GM21723 (cell line): ENCODE measurements around the gene BANF2.

ENCODE experiments used
- ATAC-seq: cut with Tn5 transposase; IDR thresholded peaks from one replicate; pipeline ENCODE4 v1.9.1; 2021; ENCODE audit warnings: mild to moderate bottlenecking, moderate library complexity; ENCODE audit not compliant: unreplicated experiment

The BANF2 gene

DNA sequence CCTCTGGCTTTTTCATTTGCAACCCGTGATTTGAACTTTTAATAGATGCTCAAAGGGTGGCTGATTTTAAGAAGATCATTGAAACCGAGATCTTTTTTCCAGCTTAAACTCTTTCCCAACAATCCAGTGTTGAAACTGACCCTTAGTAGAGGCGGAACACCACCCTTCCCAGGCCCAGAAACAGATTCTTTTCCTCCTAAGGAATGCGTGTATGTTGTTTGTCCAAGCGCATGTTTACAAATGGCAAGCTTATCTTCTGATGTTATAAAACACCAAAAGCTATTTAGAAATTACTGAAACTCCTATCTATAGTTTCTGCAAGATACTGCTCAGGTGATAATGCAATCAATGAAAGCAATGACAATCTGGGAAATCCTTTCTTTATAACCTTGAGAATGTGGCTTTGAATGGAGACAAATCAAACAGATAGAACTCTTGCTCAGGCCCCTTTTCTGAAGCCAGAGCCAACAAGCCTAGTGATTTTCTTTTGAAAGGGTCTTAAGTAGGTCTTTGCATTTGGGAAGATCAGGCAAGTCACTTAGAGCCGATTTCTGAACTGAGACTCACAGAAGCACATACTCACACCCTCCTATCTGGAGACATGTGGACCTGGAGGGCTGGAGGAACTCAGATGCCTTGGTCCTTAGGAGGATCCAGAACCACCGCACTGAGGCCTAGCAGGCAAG lies 9.1 kb downstream of the BANF2 start:
- no peak for ATAC-seq

DNA sequence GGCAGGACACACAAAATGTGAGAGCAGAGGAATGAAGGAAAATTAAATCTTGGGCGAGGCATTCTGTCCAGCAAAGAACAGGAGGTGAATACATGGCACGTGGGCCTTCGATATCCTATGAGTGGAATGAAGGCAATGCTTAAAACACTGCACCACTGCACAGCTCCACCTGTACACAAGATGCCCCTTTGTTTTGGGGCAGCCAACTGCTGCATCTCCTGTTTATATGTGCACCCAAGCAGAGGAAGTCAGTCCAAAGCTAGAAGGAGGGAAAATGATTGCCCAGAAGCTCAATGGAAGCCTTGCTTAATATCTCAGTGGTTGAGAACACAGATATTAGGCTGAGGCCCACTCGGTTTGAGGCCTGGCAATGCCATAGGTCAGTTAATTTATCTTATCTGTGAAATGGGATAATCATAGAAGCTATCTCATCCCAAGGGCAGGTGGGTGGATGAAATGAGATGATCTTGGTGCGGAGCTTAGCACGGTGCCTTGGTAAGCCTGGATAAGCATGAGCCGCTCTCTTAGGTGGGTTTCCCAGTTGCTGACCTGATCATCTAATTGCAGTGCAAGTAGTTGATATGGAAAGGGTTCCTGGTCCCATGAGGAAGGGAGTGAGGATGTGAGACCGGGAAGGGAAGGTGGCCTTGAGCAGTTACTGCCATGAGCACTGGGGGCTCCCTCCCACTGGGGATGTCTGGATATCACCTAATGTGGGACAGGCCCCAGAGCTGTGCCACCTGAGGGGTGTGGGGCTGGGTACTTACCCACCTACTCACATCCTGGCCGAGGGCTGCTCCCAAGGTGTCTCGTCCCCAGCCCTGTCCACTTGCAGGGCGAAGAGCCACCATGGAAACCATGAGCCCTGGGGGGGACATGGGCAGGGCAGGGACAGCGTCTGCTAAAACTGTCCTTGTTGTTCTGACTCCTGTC lies 9.9 kb downstream of the BANF2 start:
- no peak for ATAC-seq

DNA sequence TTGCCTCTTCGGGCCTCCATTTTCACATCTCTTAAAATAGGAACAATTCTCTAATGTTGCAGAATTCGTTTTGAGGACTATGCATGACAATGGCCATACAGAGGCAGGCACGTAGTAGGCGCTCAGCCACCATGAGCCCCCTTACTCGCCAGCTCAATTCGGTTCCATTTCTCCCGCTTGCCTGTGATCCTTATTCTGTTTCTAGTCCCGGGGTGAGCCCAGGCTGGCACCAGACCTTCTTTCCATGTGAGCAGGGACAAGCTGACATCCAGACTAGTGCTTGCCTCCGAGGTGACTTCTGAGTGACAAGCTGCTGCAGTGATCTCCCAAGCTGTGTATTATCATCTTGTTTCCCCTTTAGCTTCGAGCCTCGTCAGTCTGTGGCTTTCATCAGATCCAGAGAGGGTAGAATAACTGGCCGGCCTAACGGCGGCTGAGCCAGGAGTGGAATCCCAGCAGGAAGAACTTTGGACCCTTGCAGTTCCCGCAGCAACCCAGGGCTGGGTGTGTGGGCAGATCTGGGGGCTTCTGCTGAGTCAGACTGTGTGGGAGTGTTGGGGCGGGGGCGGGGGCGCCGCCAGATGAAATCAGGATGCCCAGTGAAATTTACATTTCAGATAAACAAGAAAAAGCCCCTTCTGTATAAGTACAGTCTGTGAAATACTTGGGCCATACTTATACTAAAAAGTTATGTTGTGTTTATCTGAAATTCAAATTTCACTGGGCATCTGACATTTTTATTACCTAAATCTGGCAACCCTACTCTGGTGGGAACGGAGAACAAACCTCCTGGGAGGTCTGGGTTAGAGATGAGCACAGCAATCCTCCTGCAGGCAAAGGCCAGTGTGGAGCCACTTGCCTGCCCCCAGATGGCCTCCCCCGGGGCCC lies 10.9 kb downstream of the BANF2 start:
- ATAC-seq, result no peak

DNA sequence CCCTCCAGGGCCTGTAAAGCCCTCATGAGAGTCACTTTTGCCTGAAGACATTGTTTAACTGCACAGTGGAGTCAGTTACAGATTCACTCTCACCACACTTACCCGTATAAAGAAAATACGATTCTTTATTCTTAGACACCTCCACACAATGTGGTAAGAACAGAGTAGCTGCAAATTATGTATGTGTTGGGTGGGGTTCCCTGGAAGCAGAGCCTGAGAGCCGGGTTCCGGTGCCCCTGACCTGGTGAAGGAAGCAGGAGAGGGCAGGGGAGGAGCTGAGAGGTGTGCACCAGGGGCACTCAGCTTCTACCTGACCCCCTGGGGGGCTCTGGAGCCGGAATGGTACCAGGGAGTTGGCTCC lies 11.5 kb downstream of the BANF2 start:
- no peak for ATAC-seq

DNA sequence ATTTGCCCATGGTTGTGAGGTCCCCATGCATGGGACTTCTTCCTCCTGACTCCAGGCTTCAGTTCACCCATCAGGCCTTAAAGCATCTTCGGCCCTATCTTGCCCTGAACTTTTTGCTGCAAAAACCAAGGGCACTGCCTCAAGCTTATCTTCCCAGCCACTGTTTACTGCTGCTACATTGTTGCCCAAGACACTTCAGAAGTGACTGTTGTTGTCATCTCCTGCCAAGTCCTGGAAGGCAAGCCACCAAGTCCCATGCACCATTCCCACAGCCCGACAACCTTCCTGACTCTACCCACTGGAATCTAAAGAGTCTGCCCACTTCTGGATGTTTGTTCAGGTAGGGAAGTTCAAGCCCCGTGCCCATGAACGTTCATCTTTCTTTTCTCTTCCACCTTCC lies 12.4 kb downstream of the BANF2 start:
- no peak for ATAC-seq

DNA sequence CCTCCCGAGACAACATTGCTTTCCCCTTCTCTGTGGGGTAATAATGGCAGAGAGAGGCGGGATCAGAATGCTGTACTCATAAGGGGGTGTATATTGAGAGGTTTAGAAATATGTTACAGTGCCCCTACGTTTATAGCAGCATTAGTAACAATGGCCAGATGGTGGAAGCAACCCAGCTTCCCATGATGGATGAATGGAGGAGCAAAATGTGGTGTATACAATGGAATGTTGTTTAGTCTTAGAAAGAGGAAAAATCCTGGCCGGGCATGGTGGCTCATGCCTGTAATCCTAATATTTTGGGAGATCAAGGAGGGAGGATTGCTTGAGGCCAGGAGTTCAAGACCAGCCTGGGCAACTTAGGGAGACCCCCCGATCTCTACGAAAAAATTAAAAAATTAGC lies 12.9 kb downstream of the BANF2 start:
- ATAC-seq, result no peak

DNA sequence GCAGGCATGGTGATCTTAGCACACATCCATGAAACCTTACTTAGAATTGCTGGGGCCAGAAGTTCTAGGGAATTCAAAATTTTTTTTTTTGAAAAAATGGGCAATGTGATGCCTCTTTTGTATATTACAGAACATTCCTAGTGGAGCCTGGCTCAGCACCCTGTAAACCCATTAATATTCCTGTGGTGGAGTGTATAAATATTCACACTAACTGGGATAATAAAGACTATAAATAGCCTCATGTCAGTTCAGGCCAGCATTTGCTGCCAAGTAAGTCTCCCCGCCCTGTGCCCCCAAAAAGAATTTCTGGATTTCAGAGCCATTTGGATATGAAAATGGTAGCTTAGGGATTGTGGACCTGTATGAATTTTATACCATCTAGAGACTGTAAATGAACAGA lies 14.8 kb downstream of the BANF2 start:
- ATAC-seq, result no peak

DNA sequence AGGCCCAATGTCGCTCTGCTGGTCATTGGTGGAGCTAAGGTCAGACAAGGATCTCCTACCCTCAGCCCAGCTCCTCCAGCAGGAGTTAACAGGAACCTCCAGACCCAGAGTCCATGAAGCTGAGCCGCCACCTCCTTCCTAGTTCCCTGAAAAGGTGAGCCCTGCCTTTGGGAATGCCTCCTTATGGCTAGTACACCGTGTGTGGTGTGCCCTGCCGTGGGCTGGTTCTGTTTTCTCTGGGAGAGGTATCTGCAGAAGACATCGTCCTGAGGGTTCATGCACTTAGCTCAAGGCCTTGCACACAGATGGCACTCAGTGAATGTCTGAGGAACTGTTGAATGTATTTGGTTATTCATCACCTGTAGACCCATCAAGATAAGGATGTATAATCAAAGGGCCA lies 15.3 kb downstream of the BANF2 start:
- ATAC-seq, result no peak

DNA sequence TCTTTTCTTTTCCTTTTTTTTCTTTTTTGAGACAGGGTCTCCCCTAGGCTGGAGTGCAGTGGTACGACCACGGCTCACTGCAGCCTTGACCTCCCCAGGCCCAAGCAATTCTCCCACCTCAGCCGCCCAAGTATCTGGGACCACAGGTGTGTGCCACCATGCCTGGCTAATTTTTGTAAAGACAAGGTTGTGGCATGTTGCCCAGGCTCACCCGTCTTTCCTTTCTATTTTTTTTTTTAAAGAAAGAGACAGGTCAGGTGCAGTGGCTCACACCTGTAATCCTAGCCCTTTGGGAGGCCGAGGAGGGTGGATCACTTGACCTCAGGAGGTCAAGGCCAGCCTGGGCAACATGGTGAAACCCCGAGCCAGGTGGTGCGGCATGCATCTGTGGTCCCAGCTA lies 16.6 kb downstream of the BANF2 start:
- no peak for ATAC-seq

DNA sequence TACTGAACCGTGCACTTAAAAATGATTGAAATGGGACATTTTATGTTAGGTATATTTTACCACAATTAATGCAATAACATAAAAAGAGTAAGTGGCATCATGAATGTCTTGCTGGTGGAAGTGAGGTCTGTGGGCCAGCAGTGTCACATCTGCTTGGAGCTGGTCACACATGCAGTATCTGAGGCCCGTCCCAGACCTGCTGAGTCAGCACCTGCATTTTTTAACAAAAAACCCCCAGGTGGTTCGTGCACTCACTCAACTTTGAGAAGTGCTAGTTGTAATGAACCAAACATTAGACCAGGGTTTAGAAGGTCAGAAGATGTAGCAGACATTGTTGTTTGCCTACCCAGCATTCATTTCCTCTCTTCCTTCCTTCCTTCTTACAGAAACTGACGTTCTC lies 21.0 kb downstream of the BANF2 start:
- ATAC-seq, result no peak

DNA sequence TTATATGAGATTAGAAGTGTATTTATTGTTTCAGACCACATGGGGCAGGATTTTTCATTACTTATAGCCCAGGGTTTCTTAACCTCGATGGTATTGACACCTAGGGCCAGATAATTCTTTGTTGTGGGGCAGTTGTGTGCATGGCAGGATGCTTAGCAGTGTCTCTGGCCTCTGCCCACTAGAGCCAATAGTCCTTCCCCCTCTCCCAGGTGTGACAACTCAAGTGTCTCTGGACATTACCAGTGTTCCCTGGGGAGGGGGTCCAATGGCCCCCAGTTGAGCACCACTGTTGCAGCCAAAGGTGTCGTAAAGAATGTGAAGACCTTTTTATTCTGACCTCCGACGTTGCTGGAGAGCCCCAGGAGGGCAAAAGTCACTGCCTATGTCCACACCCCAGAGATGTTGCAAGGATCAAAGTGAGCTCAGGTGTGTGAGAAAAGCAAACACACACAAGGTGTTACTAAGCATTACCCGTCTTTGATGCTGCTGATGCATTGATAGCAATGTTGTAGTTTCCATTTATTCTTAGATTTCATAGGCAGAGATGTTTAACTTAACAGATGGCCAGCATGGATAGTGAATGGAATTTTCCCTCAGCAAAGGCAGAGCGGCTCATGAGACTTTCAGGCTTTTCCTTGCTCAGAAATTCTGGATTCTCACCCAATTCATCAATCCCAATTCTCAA lies 22.2 kb downstream of the BANF2 start:
- ATAC-seq, result no peak

DNA sequence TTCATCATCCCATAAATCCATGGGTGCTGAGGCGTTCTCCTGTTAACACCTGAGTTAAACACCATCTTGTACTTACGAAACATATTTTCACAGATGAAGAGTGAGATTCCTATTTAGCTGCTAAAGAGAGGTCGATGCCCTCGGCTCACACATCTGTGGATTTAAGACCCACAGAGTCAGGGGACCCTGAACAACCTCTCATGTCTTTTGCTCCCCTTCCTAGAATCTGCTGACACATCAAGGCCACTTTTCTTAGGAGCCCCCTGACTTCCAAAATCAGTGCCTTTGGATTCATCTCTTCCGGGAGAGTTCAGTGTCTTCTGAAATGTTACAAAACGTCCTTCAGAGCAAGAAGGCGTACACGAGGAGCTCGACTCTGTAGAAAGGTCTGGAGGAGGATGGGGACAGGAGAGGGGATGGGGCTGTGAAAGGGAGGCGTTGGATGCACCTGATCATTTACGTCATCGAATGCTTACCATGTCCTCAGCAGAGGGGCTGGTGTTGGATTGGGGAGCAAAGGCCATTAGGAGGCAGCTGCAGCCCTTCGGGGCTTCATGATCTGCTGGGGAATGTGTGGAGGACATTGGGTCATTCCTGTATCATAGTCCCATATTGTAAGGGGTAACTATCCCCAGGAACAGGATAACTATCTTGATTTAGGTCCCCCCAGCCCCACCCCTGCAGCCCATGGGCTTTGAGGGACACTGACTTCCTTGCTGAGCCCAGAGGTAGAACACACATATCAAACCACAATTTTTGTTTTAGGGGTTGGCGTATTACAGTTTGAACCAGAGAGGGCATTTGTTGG lies 22.9 kb downstream of the BANF2 start:
- no peak for ATAC-seq

DNA sequence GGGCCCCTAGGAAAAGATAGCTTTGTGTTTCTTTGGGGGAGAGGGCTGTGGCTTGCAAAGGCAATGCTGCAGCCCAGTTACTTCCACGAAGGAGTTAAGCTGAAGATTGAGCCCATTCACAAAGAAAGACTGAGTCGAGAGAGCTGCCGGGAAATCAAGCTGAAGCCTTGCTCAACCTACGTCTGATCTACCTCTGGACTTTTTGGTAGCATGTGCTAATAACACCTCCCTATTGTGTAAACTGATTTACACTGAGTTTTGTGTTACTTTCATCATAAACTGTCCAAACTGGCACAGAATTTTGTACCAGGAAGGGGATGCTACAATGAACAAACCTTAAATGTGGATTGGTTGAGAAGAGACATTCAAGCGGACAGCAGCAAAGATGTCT lies 23.5 kb downstream of the BANF2 start:
- ATAC-seq, result no peak

DNA sequence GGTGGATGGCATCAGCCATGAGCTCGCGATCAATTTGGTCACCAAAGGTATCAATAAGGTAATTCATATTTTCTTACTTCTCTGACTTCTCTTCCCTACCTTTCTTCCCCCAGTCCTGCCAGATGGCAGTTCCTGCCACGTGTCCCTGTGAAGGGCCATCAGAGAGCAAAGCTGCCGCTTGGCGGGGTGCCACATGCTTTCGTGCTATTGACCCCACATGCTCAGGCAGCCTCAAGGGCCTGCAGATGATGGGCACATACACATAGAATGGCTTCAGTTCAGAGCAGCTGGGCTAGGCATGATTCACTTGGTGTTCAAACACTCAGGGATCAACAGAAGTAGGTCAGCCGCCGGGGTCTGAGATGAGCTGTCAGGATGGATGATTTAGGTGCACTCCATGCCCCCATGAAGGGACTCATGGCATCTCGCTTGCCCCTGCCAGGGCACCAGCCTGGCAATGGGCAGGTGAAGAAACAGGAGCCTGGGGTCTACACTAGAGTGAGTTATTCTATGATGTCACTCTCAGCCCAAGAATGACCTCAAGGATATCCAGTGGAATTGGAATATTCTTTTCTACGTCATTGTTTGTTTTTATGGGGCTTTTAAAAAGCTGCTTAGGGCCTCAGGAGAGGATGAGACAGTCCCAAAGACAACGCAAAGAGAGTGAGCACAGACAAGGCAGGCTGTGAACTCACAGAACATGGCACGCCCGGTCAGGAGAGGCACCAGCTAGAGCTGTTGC lies 25.5 kb downstream of the BANF2 start:
- ATAC-seq, result no peak

DNA sequence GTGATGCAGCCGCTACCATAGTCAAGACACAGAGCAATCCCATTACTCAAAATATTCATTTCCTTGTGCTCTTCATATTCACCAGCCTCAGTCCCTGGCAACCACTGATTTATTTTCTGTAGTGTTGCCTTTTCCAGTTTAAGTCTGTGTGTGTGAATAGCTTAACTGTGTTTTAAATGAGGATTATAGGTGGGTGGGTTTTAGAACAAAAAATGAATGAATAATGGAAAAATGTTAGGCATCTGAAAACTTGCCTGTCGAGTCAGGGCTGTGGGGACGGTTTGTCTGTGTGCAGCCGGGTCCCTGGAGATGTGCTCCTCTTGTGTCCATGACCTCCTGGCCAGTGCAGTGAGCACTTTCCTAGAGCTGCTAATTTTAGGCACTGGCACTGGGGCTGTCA lies 27.1 kb downstream of the BANF2 start:
- no peak for ATAC-seq

DNA sequence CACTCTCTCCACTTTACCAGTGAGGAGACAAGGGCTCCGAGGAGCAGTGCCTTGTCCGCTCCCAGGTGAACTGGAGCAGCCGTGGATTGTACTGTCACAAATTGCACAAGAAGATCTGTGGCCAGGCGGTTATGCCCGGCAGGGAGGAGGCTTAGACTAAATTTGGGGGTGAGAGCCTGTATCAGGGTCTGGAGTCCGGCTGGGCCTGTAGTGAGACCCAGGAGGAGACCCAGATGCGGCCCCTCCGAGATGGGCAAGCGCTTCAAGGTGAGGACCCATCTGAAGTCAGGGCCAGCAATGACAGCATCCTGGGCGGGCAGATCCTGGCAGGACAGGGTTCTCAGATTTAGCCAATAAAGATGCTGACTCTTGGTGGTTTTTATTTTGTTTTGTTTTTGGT lies 27.6 kb downstream of the BANF2 start:
- ATAC-seq, result no peak

DNA sequence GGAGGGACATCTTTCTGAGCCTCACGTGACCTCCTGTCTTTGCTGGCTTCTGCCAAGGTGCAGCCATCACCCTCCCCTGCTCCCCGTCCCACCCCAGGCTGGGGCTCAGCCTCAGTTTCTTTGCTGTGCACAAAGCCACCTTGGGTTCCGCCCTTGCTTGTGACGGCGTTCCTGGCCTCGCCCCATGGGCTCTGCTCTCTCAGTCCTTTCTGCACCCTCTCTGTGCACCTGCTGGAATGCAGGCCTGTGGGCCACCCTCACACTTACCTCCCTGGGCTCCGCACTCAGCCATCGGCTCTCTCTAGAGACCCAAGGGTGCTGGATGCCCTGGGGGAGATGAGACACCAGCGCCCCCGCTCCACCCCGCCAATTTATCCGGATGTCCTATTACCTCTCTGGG lies 28.3 kb downstream of the BANF2 start:
- no peak for ATAC-seq

DNA sequence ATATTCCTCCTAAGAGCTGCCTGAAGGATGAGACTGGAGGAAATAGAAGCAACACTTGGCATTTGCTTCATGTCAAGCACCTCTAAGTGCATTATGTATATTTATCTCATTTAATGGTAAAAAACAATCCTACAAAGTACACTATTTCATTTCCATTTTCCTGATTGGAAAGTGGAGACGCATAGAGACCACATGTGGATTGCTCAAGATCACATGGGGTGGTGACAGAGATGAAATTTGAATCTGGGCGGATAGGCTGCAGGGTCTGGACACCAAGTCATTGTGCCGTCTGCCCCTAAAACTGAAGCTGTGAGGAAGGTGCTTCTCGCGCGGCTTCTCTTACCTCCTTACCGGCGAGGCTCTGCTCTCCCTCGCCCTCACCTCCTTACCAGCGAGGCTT lies 30.3 kb downstream of the BANF2 start:
- no peak for ATAC-seq

DNA sequence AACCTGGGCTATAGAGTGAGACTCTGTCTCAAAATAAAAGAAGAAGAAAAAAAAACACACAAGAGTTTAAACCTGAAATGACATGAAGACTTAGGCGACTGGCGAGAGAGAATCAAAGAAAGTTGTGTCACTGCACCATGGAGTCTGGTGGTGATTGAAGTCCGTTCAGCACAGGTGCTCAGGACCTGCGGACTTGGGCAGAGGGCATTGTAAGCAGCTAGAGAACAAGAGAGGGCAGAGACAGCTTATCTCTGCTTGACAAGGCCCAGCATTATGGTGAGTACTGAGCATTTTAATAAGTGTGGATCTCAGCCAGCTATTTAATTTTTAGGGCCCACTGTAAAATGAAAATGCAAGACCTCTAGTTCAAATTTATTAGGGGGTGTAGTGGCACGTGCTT lies 31.5 kb downstream of the BANF2 start:
- no peak for ATAC-seq
